HG02763 (cell line): ENCODE results near the gene RECQL5.
A peak's percentile ranks its signal among the peaks of the same experiment; 100 is the strongest.
"Not testable (repeated sequence)": the region's sequence is repeated elsewhere in the genome, so short reads cannot be mapped to it uniquely, and the experiment has no call there.

Source experiments
- ATAC-seq: cut with Tn5 transposase; IDR thresholded peaks from one replicate; pipeline ENCODE4 v1.9.1; 2021; ENCODE audit warnings: mild to moderate bottlenecking, moderate library complexity; ENCODE audit not compliant: unreplicated experiment

The RECQL5 gene

GRCh38 chr17:75649687-75650086, 17.3 kb downstream of the RECQL5 start:
- ATAC-seq = no peak

GRCh38 chr17:75647921-75648320, 19.0 kb downstream of the RECQL5 start:
- ATAC-seq = no peak

GRCh38 chr17:75647061-75647460, 19.9 kb downstream of the RECQL5 start:
- no peak for ATAC-seq

- ATAC-seq = no peak
Measured at GRCh38 chr17:75646638-75646992, 20.3 kb downstream of the RECQL5 start.

- peak; percentile 86 for ATAC-seq
Measured at GRCh38 chr17:75645889-75646637, 20.9 kb downstream of the RECQL5 start.

GRCh38 chr17:75645501-75645888, 21.5 kb downstream of the RECQL5 start:
- no peak for ATAC-seq

- ATAC-seq = no peak
Measured at GRCh38 chr17:75643643-75644017, 23.3 kb downstream of the RECQL5 start.

GRCh38 chr17:75642784-75643642, 23.9 kb downstream of the RECQL5 start:
- ATAC-seq = no peak

- no peak for ATAC-seq
Measured at GRCh38 chr17:75642182-75642783, 24.7 kb downstream of the RECQL5 start.

- no peak for ATAC-seq
Measured at GRCh38 chr17:75641343-75641742, 25.6 kb downstream of the RECQL5 start.

GRCh38 chr17:75640556-75641119, 26.3 kb downstream of the RECQL5 start:
- no peak for ATAC-seq

GRCh38 chr17:75639771-75640555, 27.0 kb downstream of the RECQL5 start:
- no peak for ATAC-seq

- no peak for ATAC-seq
Measured at GRCh38 chr17:75639327-75639726, 27.6 kb downstream of the RECQL5 start.

GRCh38 chr17:75638893-75639292, 28.1 kb downstream of the RECQL5 start:
- ATAC-seq = no peak

- ATAC-seq = not testable (repeated sequence)
Measured at GRCh38 chr17:75638039-75638438, 28.9 kb downstream of the RECQL5 start.

- ATAC-seq = no peak
Measured at GRCh38 chr17:75637551-75637950, 29.4 kb downstream of the RECQL5 start.

- ATAC-seq = no peak
Measured at GRCh38 chr17:75637143-75637538, 29.8 kb downstream of the RECQL5 start.

GRCh38 chr17:75636381-75637142, 30.4 kb downstream of the RECQL5 start:
- ATAC-seq = no peak

- ATAC-seq = no peak
Measured at GRCh38 chr17:75635610-75636202, 31.2 kb downstream of the RECQL5 start.
